ENCODE measurements around the gene PRUNE1.

GRCh38 chr1:151009674-151010345 is 1.6 kb downstream of the PRUNE1 start:
- no peak for TF ChIP-seq SMAD4 (CRISPR knock-in tag; IDR thresholded peaks at IDR 0.05)
- TF ChIP-seq, protein P1, sequence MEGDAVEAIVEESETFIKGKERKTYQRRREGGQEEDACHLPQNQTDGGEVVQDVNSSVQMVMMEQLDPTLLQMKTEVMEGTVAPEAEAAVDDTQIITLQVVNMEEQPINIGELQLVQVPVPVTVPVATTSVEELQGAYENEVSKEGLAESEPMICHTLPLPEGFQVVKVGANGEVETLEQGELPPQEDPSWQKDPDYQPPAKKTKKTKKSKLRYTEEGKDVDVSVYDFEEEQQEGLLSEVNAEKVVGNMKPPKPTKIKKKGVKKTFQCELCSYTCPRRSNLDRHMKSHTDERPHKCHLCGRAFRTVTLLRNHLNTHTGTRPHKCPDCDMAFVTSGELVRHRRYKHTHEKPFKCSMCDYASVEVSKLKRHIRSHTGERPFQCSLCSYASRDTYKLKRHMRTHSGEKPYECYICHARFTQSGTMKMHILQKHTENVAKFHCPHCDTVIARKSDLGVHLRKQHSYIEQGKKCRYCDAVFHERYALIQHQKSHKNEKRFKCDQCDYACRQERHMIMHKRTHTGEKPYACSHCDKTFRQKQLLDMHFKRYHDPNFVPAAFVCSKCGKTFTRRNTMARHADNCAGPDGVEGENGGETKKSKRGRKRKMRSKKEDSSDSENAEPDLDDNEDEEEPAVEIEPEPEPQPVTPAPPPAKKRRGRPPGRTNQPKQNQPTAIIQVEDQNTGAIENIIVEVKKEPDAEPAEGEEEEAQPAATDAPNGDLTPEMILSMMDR (IDR thresholded peaks at IDR 0.05) = no peak
- no peak for TF ChIP-seq NFYB (CRISPR knock-in tag; conservative IDR thresholded peaks at IDR 0.05; ENCODE audit: low read depth)
- no peak for TF ChIP-seq IRF2 (CRISPR knock-in tag; IDR thresholded peaks at IDR 0.05; ENCODE audit: borderline replicate concordance, low read depth)
- TF ChIP-seq SMAD3 (CRISPR knock-in tag; IDR thresholded peaks at IDR 0.05; ENCODE audit: borderline replicate concordance) = no peak
- no peak for TF ChIP-seq ATF2 (CRISPR knock-in tag; IDR thresholded peaks at IDR 0.05; ENCODE audit: borderline replicate concordance, low read depth)
- TF ChIP-seq ATF3 (CRISPR knock-in tag; conservative IDR thresholded peaks at IDR 0.05) = no peak
- no peak for TF ChIP-seq ESRRA (CRISPR knock-in tag; IDR thresholded peaks at IDR 0.05; ENCODE audit: borderline replicate concordance)
- no peak for TF ChIP-seq GRHL2 (CRISPR knock-in tag; IDR thresholded peaks at IDR 0.05; ENCODE audit: insufficient replicate concordance, severe bottlenecking)
- TF ChIP-seq USF2 (CRISPR knock-in tag; IDR thresholded peaks at IDR 0.05) = no peak
